HepG2 (cell line): Measurements from ENCODE around the gene C1D. TPM values are rescaled to one million over a fixed set of nuclear protein-coding genes. Genes with fewer than 3 reads are reported as not detected.

Experiments
- ATAC-seq: fragments of 200-7000 bp; cut with Tn5 transposase; 3 replicates; pipeline ENCODE4 v1.9.1; 2020; ENCODE audit warnings: mild to moderate bottlenecking, moderate library complexity
- BruUV-seq: library from RNA; stranded (reverse); fragments of 400-500 nt; replicated peaks from 2 replicates; lab custom pipeline; 2021; lab: Mats Ljungman, UMichigan
- CTCF ChIA-PET: fragments of 300-600 bp; formaldehyde crosslinking; extraction: SDS; loops from one replicate; lab custom pipeline; 2021; ENCODE audit warnings: low total read pairs, inconsistent platforms, low intra/inter-chr PET ratio; lab: Yijun Ruan, JAX
- POLR2A ChIA-PET: fragments of 350-600 bp; sonication (Branson Sonifier 250); formaldehyde crosslinking; loops from one replicate; lab custom pipeline; 2020; ENCODE audit warnings: antibody characterized with exemption, inconsistent platforms; lab: Yijun Ruan, JAX
- DNase-seq: peaks from one replicate; pipeline ENCODE4 v3.0.0-alpha.2; 2015; ENCODE audit warnings: low spot score
- FAIRE-seq: peaks from 3 replicates; lab custom pipeline; 2011; peaks lifted over from hg19 to GRCh38; lab: Jason Lieb, UNC
- H2AFZ ChIP-seq: one replicate; pipeline ENCODE4 v1.6.1; 2011; ENCODE audit warnings: low read length, inconsistent platforms
- H3K27ac ChIP-seq: fragments of 300-600 bp; 3 replicates; pipeline ENCODE4 v1.8.0; 2011; ENCODE audit warnings: mixed run types, mild to moderate bottlenecking, mixed read lengths, low read length, inconsistent platforms; ENCODE audit not compliant: insufficient read depth; ENCODE audit errors: extremely low read length
- H3K27me3 ChIP-seq, 2 experiments: fragments of 200-600 bp in 1 of 2; 2 replicates in 1 of 2; 3 replicates in 1 of 2; pipeline versions ENCODE4 v1.6.0 to v1.8.0; 2011; ENCODE audit warnings: low read length in 2 of 2, mild to moderate bottlenecking in 2 of 2, moderate library complexity in 2 of 2, inconsistent platforms in 1 of 2; ENCODE audit not compliant: insufficient read depth in 2 of 2, control insufficient read depth in 1 of 2
- H3K36me3 ChIP-seq, 2 experiments: fragments of 200-600 bp in 1 of 2; replicated peaks in 1 of 2; 2 replicates in 1 of 2; 3 replicates in 1 of 2; pipeline versions ENCODE4 v1.5.1 to v1.8.0; 2011; ENCODE audit warnings: low read length in 2 of 2, inconsistent platforms in 1 of 2; ENCODE audit not compliant: insufficient read depth in 2 of 2, control insufficient read depth in 1 of 2
- H3K4me1 ChIP-seq: 2 replicates; pipeline ENCODE4 v1.5.1; 2012; ENCODE audit warnings: low read length, inconsistent platforms; ENCODE audit not compliant: insufficient read depth
- H3K4me2 ChIP-seq: 2 replicates; pipeline ENCODE4 v1.6.0; 2011; ENCODE audit warnings: low read depth, low read length, inconsistent platforms
- H3K4me3 ChIP-seq, 3 experiments: fragments of 200-600 bp in 1 of 3; sonication (generic), shearing (Covaris generic) in 1 of 3; replicated peaks in 1 of 3; 2 replicates each; pipeline ENCODE4 v1.5.1; 2011 to 2016; ENCODE audit warnings: low read length in 3 of 3, inconsistent platforms in 2 of 3, low read depth in 2 of 3, mild to moderate bottlenecking in 2 of 3, control low read depth in 1 of 3, mixed read lengths in 1 of 3; ENCODE audit not compliant: insufficient read depth in 1 of 3
- H3K79me2 ChIP-seq: one replicate; pipeline ENCODE4 v1.6.1; 2011; ENCODE audit warnings: low read length, inconsistent platforms; ENCODE audit not compliant: insufficient read depth
- H3K9ac ChIP-seq: 2 replicates; pipeline ENCODE4 v1.6.0; 2011; ENCODE audit warnings: mild to moderate bottlenecking, low read depth, low read length, inconsistent platforms; ENCODE audit not compliant: insufficient read depth
- H3K9me3 ChIP-seq: 2 replicates; pipeline ENCODE4 v1.5.1; 2012; ENCODE audit warnings: mild to moderate bottlenecking, low read length
- H4K20me1 ChIP-seq: 2 replicates; pipeline ENCODE4 v1.6.0; 2011; ENCODE audit warnings: inconsistent platforms, mild to moderate bottlenecking, low read length, moderate library complexity; ENCODE audit not compliant: insufficient read depth
- DR1 ChIP-seq: sonication (generic); formaldehyde crosslinking; IDR thresholded peaks from 2 replicates; pipeline ENCODE4 v1.8.0; 2021; ENCODE audit warnings: mild to moderate bottlenecking, missing genetic modification reagents, inconsistent platforms
- SNAI1 ChIP-seq: sonication (generic); formaldehyde crosslinking; IDR thresholded peaks from 2 replicates; pipeline ENCODE4 v1.5.0; 2020; ENCODE audit warnings: mild to moderate bottlenecking, missing genetic modification reagents, borderline replicate concordance
- SRSF4 ChIP-seq: fragments of 200-400 bp; formaldehyde crosslinking; IDR thresholded peaks from one replicate; pipeline ENCODE4 v1.6.1; 2018; ENCODE audit warnings: mild to moderate bottlenecking, low read depth, low read length, moderate library complexity; ENCODE audit not compliant: poor library complexity, severe bottlenecking
- TAF15 ChIP-seq: fragments of 200-400 bp; formaldehyde crosslinking; IDR thresholded peaks from one replicate; pipeline ENCODE4 v1.6.1; 2018; ENCODE audit warnings: mild to moderate bottlenecking, low read depth, low read length; ENCODE audit not compliant: poor library complexity, severe bottlenecking
- ZNF431 ChIP-seq: sonication (generic); formaldehyde crosslinking; IDR thresholded peaks from 2 replicates; pipeline ENCODE4 v1.9.0; 2022; ENCODE audit warnings: missing genetic modification reagents, low read depth, mild to moderate bottlenecking, borderline replicate concordance
- WGBS: methylation state at CpG from one replicate; pipeline ENCODE4 v1.1.6; 2017; ENCODE audit warnings: low lambda C conversion rate; 5-methylcytosine and 5-hydroxymethylcytosine counted together
- in situ Hi-C: cut with HindIII; loops from 2 replicates; pipeline ENCODE4 v1.10.0; 2017; ENCODE audit warnings: low pct_unique_long_range_greater_than_20kb; ENCODE audit not compliant: extremely low pct_ligation_motif_present
- intact Hi-C: fragments of 100-400 bp; cut with micrococcal nuclease; formaldehyde crosslinking; loops from one replicate; pipeline ENCODE4 v1.10.0; 2022; ENCODE audit not compliant: unreplicated experiment
- polyA plus RNA-seq, 8 experiments: library from polyadenylated mRNA; depleted of rRNA in 3 of 8; stranded (reverse) in 7 of 8; unstranded in 1 of 8; fragments of >200 nt; fragmentation: Illumina TruSeq in 4 of 8; extraction: Trizol in 4 of 8; gene quantifications; 2 replicates each; pipeline versions ENCODE4 v1.2.1 to v1.2.3, GENCODE V29; 2011 to 2016; ENCODE audit warnings: low read depth in 4 of 8, missing spikeins in 1 of 8, mixed read lengths in 1 of 8; ENCODE audit not compliant: insufficient read depth in 1 of 8
- total RNA-seq, 5 experiments: library from RNA; depleted of rRNA; stranded (reverse); fragments of >200 nt; fragmentation: Illumina TruSeq; extraction: Trizol; gene quantifications; 2 replicates each; pipeline ENCODE4 v1.2.3, GENCODE V29; 2016; ENCODE audit warnings: low read depth in 1 of 5

The C1D gene
- total and polyA plus RNA-seq, 2 of the 13 experiments (the other 11 are each of a cell fraction or from before 2014, with no cell fraction given), result 38.1 to 43.5 TPM

GRCh38 chr2:68083346-68083745, 20.5 kb upstream of the C1D start (continued):
- TF ChIP-seq DR1 (no peak), SNAI1 (no peak), SRSF4 (no peak)

GRCh38 chr2:68074050-68074449, 11.2 kb upstream of the C1D start:
- Histone ChIP-seq H3K36me3 (no peaks in the 10 kb centered on the region), H4K20me1 (no peaks in the 10 kb centered on the region), H3K9ac (no peak overlapping the region), H2AFZ (no peak overlapping the region), H3K27me3 (no peaks in the 10 kb centered on the region), H3K79me2 (no peaks in the 10 kb centered on the region), H3K27ac (no peak overlapping the region), H3K4me2 (no peak overlapping the region), H3K9me3 (no peaks in the 10 kb centered on the region), H3K4me1 (no peaks in the 10 kb centered on the region), H3K4me3 (no peak overlapping the region)
- CTCF ChIA-PET, result no interaction called here
- BruUV-seq, result no TSS peak
- intact Hi-C loops, result no loop called here
- WGBS, result 27% methylated on average over 6 of the region's 6 CpGs
- TF ChIP-seq TAF15 (no peak), ZNF431 (CRISPR knock-in tag) (peak; percentile 39; the same call in 1 of the 2 replicates)
- FAIRE-seq (no peak), ATAC-seq (no peak), DNase-seq (no peak)
- in situ Hi-C loops, result no loop called here
- POLR2A ChIA-PET, result no interaction called here
